Ovary (tissue), 9 donors: ENCODE results near the gene ATXN1. TPM values are rescaled to one million over a fixed set of nuclear protein-coding genes. Genes with fewer than 3 reads are reported as not detected.

Experiments used
- DNase-seq, 5 donors: peaks; one replicate each; pipeline ENCODE4 v3.0.0-alpha.2; 2019 to 2020
- H3K27ac ChIP-seq, 2 donors: fragments of 200-600 bp; one replicate each; pipeline versions ENCODE4 v1.5.1 to v1.8.0; 2019 to 2022
- H3K27me3 ChIP-seq: fragments of 200-600 bp; one replicate; pipeline ENCODE4 v1.8.0; 2022
- H3K36me3 ChIP-seq: fragments of 200-600 bp; sonication (generic); one replicate; pipeline ENCODE4 v1.5.1; 2019
- H3K4me1 ChIP-seq: one replicate; pipeline ENCODE4 v1.8.1; 2013; ENCODE audit warnings: mild to moderate bottlenecking, moderate library complexity; ENCODE audit not compliant: insufficient read depth
- H3K4me3 ChIP-seq: fragments of 200-600 bp; sonication (generic); one replicate; pipeline ENCODE4 v1.5.1; 2017
- H3K9me3 ChIP-seq, 2 donors: fragments of 200-600 bp in 1 of 2; sonication (generic) in 1 of 2; one replicate each; pipeline versions ENCODE4 v1.5.1 to v1.8.1; 2013 to 2019; ENCODE audit warnings: mild to moderate bottlenecking in 1 of 2, moderate library complexity in 1 of 2
- CTCF ChIP-seq, 3 donors: fragments of 450-650 bp in 2 of 3; fragments of 200-600 bp in 1 of 3; IDR thresholded peaks; one replicate each; pipeline versions ENCODE4 v1.5.1 to v1.8.0; 2016 to 2022; ENCODE audit warnings: antibody characterized with exemption in 3 of 3, mild to moderate bottlenecking in 1 of 3
- EP300 ChIP-seq: sonication (generic); formaldehyde crosslinking; IDR thresholded peaks from one replicate; pipeline ENCODE4 v1.6.1; 2017; ENCODE audit warnings: antibody characterized with exemption
- POLR2A ChIP-seq: fragments of 450-650 bp; IDR thresholded peaks from one replicate; pipeline ENCODE4 v1.6.1; 2017; ENCODE audit warnings: antibody characterized with exemption, mild to moderate bottlenecking, moderate library complexity
- WGBS, 3 donors: extraction: QIAGEN DNeasy Blood & Tissue Kit in 1 of 3; methylation state at CpG; one replicate each; pipeline versions ENCODE4 v1.1.5 to v1.1.7; 2013 to 2017; 5-methylcytosine and 5-hydroxymethylcytosine counted together
- intact Hi-C, 4 donors: fragments of 100-400 bp; cut with DNase I; formaldehyde crosslinking; loops; one replicate each; pipeline versions ENCODE4 v1.11.0 to v1.15.1; 2022 to 2023
- polyA plus RNA-seq, 2 donors: library from polyadenylated mRNA; stranded (reverse); fragments of 200-250 nt in 1 of 2; fragments of 350-450 nt in 1 of 2; fragmentation: Illumina TruSeq in 1 of 2; extraction: RNeasy Lipid Tissue Mini Kit (QIAGEN cat#74804) in 1 of 2; gene quantifications; one replicate each; pipeline ENCODE4 v1.2.3, GENCODE V29; 2013 to 2014
- total RNA-seq, 7 donors: library from RNA; depleted of rRNA in 2 of 7; stranded (reverse); fragments of >200 nt in 2 of 7; fragmentation: NEBNext Ultra II Directional in 3 of 7; extraction: Animal tissue kit (Norgen Biotek cat#: 25700) in 3 of 7; gene quantifications; one replicate each; pipeline versions ENCODE4 v1.1.0 to v1.2.4, GENCODE V29; 2016 to 2023
- donor health status: DM: no; HTN: no; CAD: no; lungs with moderate emphysema.
- donor health status: DM: no; HTN: no; CAD: no.
- donor health status: Bipolar disorder and iron deficiency.
- donor health status: DM: yes; HTN: yes; CAD: no.
- donor health status: DM: no; HTN: no; CAD: no.
- donor health status: DM: yes; HTN: yes; CAD: no.

The ATXN1 gene
- total and polyA plus RNA-seq, 9 donors, result 7.3 to 38.2 (median 30.4) TPM

- no peaks in the 10 kb centered on the region for H3K27me3 ChIP-seq
Observed at GRCh38 chr6:16482702-16483314, 278.5 kb downstream of the ATXN1 start.

DNA sequence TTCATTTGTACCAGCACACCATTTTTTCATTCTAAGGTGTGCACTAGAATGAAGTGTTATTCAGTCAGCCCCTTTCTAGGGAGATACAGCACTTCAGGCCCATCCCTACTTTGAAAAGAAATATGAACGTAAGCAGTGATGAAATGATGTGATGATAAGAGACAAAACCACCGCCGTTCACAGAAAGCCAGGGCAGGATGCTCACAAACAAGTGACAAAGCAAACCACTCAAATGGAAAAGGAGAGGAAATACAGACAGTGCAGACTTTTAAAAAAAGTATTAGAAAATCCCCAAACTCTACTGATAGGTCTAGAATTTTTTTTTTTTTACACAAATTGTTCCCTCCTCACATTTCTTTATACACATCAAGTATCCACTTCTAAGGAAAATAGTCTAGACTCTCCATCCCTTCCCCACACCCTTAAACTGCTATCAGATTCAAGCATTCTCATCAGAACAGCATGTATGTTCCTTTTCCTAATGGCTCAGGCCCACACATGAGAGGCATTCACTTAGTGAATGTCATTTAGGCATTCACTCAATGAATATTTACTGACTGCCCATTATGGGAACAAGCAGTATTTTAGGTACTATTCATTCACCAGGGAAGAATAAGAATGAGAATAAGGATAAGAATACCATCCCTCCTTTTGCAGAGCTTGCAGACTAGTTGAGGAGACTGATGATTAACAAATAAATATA is 279.4 kb downstream of the ATXN1 start:
- Histone ChIP-seq H3K4me1 (no peaks in the 10 kb centered on the region), H3K9me3 (no peaks in the 10 kb centered on the region), H3K4me3 (no peak overlapping the region), H3K27me3 (no peaks in the 10 kb centered on the region), H3K27ac (no peak overlapping the region), H3K36me3 (no peaks in the 10 kb centered on the region)
- 91 to 92% (median 91%) methylated on average over 3 of the region's 3 CpGs for WGBS, 3 donors
- intact Hi-C loops, result no loop called here
- no peak for DNase-seq
- TF ChIP-seq POLR2A, result no peak
- no peak for TF ChIP-seq CTCF (IDR thresholded peaks at IDR 0.05)
- TF ChIP-seq EP300, result no peak

More at GRCh38 chr6:16482702-16483314, 278.5 kb downstream of the ATXN1 start:
- no peaks in the 10 kb centered on the region for H3K9me3 ChIP-seq
- no peak for DNase-seq
- no peak for TF ChIP-seq POLR2A
- TF ChIP-seq CTCF (IDR thresholded peaks at IDR 0.05), result no peak
- no peak for TF ChIP-seq EP300
- WGBS, 3 donors, result 84 to 89% (median 89%) methylated on average over 1 of the region's 1 CpG
- H3K36me3 ChIP-seq, result no peaks in the 10 kb centered on the region
- H3K4me1 ChIP-seq, result no peaks in the 10 kb centered on the region
- no peak overlapping the region for H3K27ac ChIP-seq
- intact Hi-C loops, result no loop called here
- H3K4me3 ChIP-seq, result no peak overlapping the region

GRCh38 chr6:16480763-16481560 is 280.3 kb downstream of the ATXN1 start:
- no peak for DNase-seq
- no peaks in the 10 kb centered on the region for H3K9me3 ChIP-seq
- no peaks in the 10 kb centered on the region for H3K36me3 ChIP-seq
- TF ChIP-seq CTCF (IDR thresholded peaks at IDR 0.05), result no peak
- no peak for TF ChIP-seq POLR2A
- TF ChIP-seq EP300, result no peak
- WGBS, 3 donors, result 60 to 69% (median 68%) methylated on average over 4 of the region's 4 CpGs
- H3K4me1 ChIP-seq, result no peaks in the 10 kb centered on the region
- H3K4me3 ChIP-seq, result no peak overlapping the region
- H3K27ac ChIP-seq, result no peak overlapping the region
- intact Hi-C loops, result no loop called here
- H3K27me3 ChIP-seq, result no peaks in the 10 kb centered on the region

DNA sequence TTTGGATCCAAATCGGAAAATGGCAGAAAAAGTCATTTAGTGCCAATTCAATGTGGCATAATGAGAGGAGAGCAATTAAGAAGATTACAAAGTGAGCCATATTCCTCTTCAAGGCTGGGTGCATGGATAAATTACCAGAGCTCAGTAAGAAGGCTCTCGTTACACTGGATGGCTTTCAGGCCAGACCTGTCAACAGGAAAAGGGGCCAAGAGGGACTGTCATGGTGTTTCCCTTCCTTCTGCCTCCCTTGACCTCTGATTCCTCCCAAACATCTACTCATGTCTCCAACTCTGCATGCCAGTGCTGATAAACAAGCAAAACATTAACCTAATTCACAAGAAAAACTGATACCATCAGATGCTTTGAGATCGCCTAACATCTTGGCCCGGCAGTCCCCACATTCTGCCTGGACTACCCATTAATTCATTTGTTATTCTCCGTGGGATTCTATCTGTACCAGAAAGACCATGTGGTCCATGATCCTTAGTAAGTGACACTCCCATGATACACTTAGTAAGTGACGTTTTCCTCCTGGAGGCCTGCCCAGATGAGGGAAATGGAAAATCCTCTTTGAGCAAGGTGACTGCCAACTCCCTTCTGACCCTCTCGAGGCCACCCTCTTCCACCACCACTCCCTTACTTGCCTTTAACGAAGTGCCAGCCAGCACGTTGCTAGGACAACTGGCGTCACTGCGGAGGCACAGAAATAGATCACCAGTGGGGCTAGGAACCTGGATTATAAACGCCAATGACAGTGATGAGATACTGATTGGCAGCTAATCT is 283.7 kb downstream of the ATXN1 start:
- peaks cover under 1% of the 10 kb centered on the region for H3K4me1 ChIP-seq
- no peaks in the 10 kb centered on the region for H3K9me3 ChIP-seq
- H3K27me3 ChIP-seq, result no peaks in the 10 kb centered on the region
- no peaks in the 10 kb centered on the region for H3K36me3 ChIP-seq
- 85 to 95% (median 90%) methylated on average over 12 of the region's 12 CpGs for WGBS, 3 donors
- TF ChIP-seq EP300 (no peak), POLR2A (no peak), CTCF (IDR thresholded peaks at IDR 0.05) (no peak)
- H3K4me3 ChIP-seq, result no peak overlapping the region
- intact Hi-C loops, result no loop called here
- no peak for DNase-seq
- no peak overlapping the region for H3K27ac ChIP-seq
